ENCODE data around the gene PRKCH.
A peak's percentile ranks its signal among the peaks of the same experiment; 100 is the strongest.

Gene PRKCH

DNA sequence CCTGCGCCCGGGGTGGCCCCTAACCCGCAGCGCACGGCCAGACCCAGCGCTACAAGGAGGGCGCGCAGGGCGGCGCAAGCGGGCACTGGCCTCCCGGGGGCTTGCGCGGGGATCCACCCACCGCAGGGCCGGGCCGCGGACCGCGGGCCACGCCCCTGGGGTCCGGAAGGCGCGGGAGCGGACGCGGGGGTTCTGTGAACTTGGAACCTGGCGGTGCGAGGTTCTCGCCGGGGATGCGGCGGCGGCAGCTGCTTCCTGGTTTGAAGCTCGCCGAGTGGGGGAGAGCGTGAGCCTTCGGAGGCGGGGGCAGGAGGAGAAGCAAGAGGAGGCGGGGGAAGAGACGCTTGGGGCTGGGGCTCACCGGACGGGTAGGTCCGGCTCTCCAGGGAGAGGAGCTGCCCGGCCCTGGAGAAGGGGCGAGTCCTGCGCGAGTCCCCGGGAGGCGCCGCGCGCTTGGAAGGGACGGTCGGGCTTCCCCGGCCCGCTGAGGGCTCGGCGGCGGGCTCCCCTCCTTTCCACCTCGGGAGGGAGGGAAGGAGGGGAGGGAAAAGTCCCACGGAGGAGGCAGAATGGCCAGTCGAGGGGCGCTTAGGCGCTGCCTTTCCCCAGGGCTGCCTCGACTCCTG lies at the start of gene PRKCH:
Gene PRKCH (plus strand): TSS at position 195 of the 626 bp plus-strand sequence. CDS start 523 bp downstream, outside the sequence.
- peak; percentile 51 to 79 (median 77) for DNase-seq

GRCh38 chr14:61277232-61277631 lies 44.1 kb upstream of the PRKCH start:
- no peak for DNase-seq

DNA sequence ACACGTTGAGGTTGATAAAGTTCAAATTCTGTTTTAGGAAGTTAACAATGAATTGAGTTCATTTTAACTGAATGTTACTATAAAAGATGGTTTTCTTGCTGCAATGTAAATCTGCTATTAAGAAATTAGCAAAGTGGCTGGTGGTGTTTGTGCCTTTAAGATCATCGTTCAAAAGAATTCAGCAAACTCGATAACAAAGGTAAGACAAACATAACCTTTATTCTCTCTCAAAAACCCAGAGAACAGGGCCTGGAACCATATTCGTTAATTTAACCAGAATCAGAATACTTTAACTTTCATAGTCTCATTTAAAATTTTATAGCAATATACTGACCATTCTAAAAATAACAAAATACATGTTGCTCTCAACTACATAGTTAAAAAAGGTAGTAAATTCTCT lies 43.6 kb upstream of the PRKCH start:
- no peak for DNase-seq

DNA sequence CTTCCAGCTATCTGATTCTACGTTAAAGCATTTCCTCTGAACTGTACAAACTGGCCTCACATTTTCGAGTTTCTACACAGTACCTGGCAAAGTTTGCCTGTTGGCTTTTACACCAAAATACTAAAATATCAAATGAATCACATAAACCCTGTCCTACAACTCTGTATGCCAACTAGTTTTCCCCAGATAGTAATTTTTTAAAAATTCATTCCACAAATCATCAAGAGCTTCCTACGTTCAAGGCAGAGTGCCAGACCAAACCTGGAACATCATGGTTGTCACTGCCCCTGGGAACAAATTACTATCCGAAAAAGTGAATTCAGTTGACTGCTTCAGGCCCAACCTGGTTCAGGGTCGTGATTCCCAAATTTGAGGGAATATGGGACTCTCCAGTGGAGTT lies 42.3 kb upstream of the PRKCH start:
- DNase-seq = no peak

DNA sequence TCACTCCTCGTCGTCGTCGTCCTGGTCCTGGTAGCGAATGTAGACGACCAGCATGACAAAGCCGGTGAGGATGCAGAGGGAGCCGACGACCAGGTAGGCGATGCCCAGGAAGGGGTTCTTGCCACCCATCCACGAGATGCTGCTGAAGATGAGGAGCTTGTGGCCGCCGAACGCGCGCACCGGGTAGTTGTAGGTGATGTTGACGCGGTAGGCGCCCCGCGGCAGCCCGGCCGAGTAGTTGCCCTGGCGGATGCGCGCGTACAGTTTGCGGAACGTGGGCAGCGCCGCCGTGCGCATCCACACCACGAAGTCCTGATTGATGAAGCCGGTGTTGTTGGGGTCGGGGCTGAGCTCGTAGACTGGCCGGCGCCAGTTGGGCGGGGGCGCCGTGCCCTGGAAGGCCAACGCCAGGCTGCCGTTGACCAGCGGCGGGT lies 41.3 kb upstream of the PRKCH start:
- peak in 1 of 3 experiments; percentile 63 for DNase-seq

GRCh38 chr14:61280526-61281185 lies 40.7 kb upstream of the PRKCH start:
- DNase-seq = peak; percentile 77 to 93 (median 86)

GRCh38 chr14:61281186-61281947 lies 40.0 kb upstream of the PRKCH start, which contains the start of gene TMEM30B:
Gene TMEM30B, minus strand, starts transcription at chr14:61281338. Its CDS starts 191 bp downstream, at chr14:61281147.
- peak; percentile 91 to 95 (median 91) for DNase-seq

DNA sequence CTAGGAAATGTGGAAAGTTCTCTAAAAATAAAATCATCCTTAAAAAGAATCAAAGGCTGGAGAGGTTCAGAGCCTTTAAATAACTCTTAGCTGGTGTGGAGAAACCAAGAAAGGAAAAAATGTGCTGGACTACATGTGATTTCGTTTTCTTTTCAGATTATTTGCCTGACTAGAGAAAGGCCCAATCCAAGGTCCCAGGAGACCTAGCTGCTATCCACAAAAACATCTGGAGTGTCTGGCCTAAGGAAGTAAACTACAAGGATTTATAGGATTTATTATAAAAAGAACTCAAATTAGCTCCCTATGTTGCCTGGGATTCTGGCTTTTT lies 39.5 kb upstream of the PRKCH start:
- peak in 1 of 3 experiments; percentile 40 for DNase-seq

DNA sequence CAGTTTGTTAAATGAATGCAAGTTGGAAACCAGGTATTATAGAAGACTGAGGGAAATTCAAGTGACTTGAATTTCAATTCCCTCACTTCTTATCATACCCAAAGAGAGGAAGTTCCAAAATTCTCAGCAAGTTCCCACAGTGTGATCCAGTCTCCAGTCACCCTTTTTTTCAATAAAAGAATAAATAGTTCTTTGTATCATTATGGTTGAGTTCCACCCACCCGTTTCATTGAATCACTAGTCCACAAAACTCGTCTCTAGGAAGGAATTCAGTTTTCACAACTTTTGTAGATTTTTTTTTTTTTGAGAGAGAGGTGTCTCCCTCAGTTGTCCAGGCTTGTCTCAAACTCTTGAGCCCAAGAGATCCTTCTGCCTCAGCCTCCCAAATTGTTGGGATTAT lies 38.6 kb upstream of the PRKCH start:
- no peak for DNase-seq

GRCh38 chr14:61284001-61284400 lies 37.4 kb upstream of the PRKCH start:
- no peak for DNase-seq

GRCh38 chr14:61285364-61285763 lies 36.0 kb upstream of the PRKCH start:
- DNase-seq = no peak

GRCh38 chr14:61287196-61287595 lies 34.2 kb upstream of the PRKCH start:
- no peak for DNase-seq

DNA sequence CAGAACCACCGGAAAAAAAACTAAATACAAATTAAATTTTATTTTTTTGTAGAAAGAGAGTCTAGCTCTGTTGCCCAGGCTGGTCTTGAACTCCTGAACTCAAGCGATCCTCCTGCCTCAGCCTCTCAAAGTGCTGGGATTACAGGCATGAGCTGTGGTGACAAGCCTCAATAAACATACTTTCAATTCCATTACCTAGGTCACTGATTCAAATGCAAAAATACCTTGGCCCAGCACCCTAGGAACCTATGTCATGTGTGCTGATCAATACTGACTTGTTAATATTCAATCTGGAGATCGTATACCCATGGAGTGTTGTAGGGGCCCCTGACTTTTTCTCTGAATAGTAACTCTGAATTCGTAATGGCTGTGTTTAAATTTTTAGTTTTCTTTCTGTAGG lies 33.2 kb upstream of the PRKCH start:
- DNase-seq = no peak

- no peak for DNase-seq
These were observed 32.7 kb upstream of the PRKCH start for GRCh38 chr14:61288720-61289119.

- DNase-seq = no peak
These were observed 30.7 kb upstream of the PRKCH start for GRCh38 chr14:61290701-61291100.

GRCh38 chr14:61296151-61296550 lies 25.2 kb upstream of the PRKCH start:
- no peak for DNase-seq

DNA sequence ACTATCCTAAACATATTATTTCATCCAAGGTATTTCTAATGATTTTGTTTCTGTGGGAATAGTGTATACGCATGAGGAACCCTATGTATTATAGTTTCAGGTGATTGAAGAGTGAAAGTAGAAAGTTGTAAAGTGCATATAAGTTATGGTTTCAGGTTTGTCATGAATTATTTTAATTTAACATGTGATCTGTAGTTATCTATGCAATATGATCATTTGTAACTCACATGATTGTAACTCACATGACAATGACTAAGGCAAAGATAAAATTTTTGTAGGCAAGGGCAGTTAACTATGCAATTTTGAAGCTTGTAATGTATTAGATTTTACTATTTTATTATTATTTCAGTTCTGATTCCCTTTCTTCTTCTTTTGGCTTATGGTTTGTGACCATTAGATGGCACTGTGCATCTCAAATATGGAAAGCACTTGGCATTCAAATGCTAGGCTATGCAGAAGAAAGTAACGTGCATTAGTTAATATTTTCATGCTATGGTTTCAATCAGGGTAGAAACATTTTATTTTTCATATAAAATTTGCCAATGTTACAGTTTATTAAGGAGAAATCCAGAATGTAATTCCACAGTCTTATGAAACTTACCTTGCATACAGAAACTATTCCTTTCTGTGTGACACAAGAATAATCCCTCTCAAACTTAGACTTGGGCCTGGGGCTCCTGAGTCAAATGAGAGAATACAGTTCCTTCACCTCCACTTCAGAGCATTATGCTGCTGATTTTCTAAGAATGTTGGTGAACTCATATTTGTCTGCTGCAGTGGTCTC lies 24.5 kb upstream of the PRKCH start:
- DNase-seq = peak; percentile 14 to 74 (median 48)

DNA sequence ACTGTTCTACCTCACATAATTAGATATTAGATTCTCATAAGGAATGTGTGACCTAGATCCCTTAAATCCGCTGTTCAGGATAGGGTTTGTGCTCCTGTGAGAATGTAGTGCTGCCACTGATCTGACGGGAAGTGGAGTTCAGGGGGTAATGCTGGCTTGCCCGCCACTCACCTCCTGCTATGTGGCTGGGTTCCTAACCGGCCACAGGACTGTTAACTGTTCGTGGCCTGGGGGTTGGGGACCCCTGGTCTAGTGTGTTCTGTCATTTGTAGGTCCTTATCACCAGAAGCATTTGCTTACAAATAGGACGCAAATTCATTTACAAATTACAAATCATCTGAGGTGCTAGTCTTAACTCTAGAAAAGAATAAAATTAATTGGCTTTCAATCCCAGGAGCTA lies 23.8 kb upstream of the PRKCH start:
- no peak for DNase-seq

- no peak for DNase-seq
These were observed 22.6 kb upstream of the PRKCH start for GRCh38 chr14:61298824-61299223.

- DNase-seq = no peak
These were observed 21.2 kb upstream of the PRKCH start for GRCh38 chr14:61300209-61300608.

DNA sequence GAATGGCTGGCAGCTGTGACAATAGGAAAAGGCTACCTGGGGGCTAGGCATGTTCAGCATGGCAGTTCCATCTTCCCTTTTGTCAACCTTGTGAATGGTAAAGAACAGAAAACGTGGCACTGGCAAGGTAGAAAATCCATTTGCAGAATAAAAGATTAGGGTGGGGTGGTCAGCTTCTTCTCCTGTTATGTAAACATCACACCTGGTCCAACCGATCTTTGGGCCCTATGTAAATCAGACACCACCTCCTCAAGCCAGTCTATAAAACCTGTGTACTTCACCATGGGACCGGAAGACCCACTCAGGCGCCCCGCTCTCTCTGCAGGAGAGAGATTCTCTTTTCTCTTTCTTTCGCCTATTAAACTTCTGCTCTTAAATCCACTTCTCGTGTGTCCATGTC lies 20.6 kb upstream of the PRKCH start:
- no peak for DNase-seq

- no peak for DNase-seq
These were observed 16.7 kb upstream of the PRKCH start for GRCh38 chr14:61304688-61305087.

DNA sequence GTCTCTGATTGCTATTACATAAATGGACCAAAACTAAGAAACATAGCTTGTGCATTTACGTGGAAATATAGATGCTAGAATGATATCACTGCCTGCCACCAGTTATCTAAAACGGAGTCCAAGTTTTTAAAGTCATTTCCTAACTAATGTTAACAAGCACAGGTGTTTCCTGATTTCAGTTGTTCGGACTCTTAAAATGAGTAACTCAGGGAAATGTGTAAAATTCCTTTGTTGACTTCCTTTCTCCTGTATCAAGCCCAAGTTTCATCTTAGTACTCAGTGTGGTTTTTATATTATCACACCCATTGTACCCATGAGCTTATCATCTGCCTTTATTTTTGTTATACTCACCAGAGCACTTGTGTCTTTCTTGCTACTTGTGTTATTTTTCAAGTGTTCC lies 13.2 kb upstream of the PRKCH start:
- DNase-seq = no peak
